ENCODE measurements around the gene SLC5A10.
A peak's percentile ranks its signal among the peaks of the same experiment; 100 is the strongest.
"Not testable (repeated sequence)": the region's sequence is repeated elsewhere in the genome, so short reads cannot be mapped to it uniquely, and the experiment has no call there.

The SLC5A10 gene

GRCh38 chr17:18951941-18952842 lies at the start of gene SLC5A10:
TSS of gene SLC5A10 (plus strand) at chr17:18952165. CDS start at chr17:18952206, 41 bp downstream.
- DNase-seq: no peak

GRCh38 chr17:18904482-18904881 lies 47.5 kb upstream of the SLC5A10 start:
- DNase-seq: no peak

- no peak for DNase-seq
These were observed 46.7 kb upstream of the SLC5A10 start for GRCh38 chr17:18905226-18905625.

GRCh38 chr17:18910326-18910725 lies 41.6 kb upstream of the SLC5A10 start:
- DNase-seq: no peak

- DNase-seq: no peak
These were observed 41.1 kb upstream of the SLC5A10 start for GRCh38 chr17:18910881-18911280.

GRCh38 chr17:18916816-18917500 lies 35.0 kb upstream of the SLC5A10 start:
- peak; percentile 69 for DNase-seq

- peak; percentile 36 for DNase-seq
These were observed 34.4 kb upstream of the SLC5A10 start for GRCh38 chr17:18917506-18918032.

GRCh38 chr17:18919963-18920362 lies 32.0 kb upstream of the SLC5A10 start:
- no peak for DNase-seq

- DNase-seq: peak; percentile 27
These were observed 31.0 kb upstream of the SLC5A10 start for GRCh38 chr17:18920911-18921441.

- no peak for DNase-seq
These were observed 30.5 kb upstream of the SLC5A10 start for GRCh38 chr17:18921485-18921884.

- DNase-seq: peak; percentile 69
These were observed 30.0 kb upstream of the SLC5A10 start for GRCh38 chr17:18921912-18922451.

- DNase-seq: not testable (repeated sequence)
These were observed 29.4 kb upstream of the SLC5A10 start for GRCh38 chr17:18922596-18922995.

GRCh38 chr17:18925187-18925586 lies 26.8 kb upstream of the SLC5A10 start:
- DNase-seq: no peak

- DNase-seq: no peak
These were observed 23.3 kb upstream of the SLC5A10 start for GRCh38 chr17:18928628-18929125.

GRCh38 chr17:18932360-18933055 lies 19.5 kb upstream of the SLC5A10 start:
- no peak for DNase-seq

- no peak for DNase-seq
These were observed 18.6 kb upstream of the SLC5A10 start for GRCh38 chr17:18933102-18934058.

- no peak for DNase-seq
These were observed 13.8 kb upstream of the SLC5A10 start for GRCh38 chr17:18937981-18938691.

GRCh38 chr17:18938692-18939023 lies 13.3 kb upstream of the SLC5A10 start:
- DNase-seq: no peak

GRCh38 chr17:18944646-18945045 lies 7.3 kb upstream of the SLC5A10 start:
- DNase-seq: no peak

GRCh38 chr17:18946536-18946935 lies 5.4 kb upstream of the SLC5A10 start:
- no peak for DNase-seq

GRCh38 chr17:18947866-18948265 lies 4.1 kb upstream of the SLC5A10 start:
- DNase-seq: no peak

Measured in fibroblast of skin of right biceps (primary cell).